Peyer's patch (tissue), 4 donors: ENCODE data around the gene ODF2. TPM values are rescaled to one million over a fixed set of nuclear protein-coding genes. Genes with fewer than 3 reads are reported as not detected.

Experiments used
- DNase-seq, 3 donors: peaks; one replicate each; pipeline ENCODE4 v3.0.0-alpha.2; 2017 to 2019
- H3K27ac ChIP-seq, 4 donors: fragments of 200-600 bp; sonication (generic); one replicate each; pipeline ENCODE4 v1.5.1; 2016 to 2019
- H3K27me3 ChIP-seq, 2 donors: fragments of 200-600 bp; sonication (generic); one replicate each; pipeline ENCODE4 v1.5.1; 2019
- H3K36me3 ChIP-seq, 3 donors: fragments of 200-600 bp; sonication (generic); one replicate each; pipeline ENCODE4 v1.5.1; 2016 to 2019
- H3K4me1 ChIP-seq, 4 donors: fragments of 200-600 bp; sonication (generic); one replicate each; pipeline ENCODE4 v1.5.1; 2016 to 2019
- H3K4me3 ChIP-seq, 4 donors: fragments of 200-600 bp; sonication (generic); 1 replicate in 3 of 4; 2 replicates in 1 of 4; pipeline ENCODE4 v1.5.1; 2016 to 2019; ENCODE audit warnings: mild to moderate bottlenecking in 1 of 4
- H3K9me3 ChIP-seq, 4 donors: fragments of 200-600 bp; sonication (generic); one replicate each; pipeline ENCODE4 v1.5.1; 2016 to 2019; ENCODE audit warnings: mild to moderate bottlenecking in 1 of 4
- POLR2A ChIP-seq, 2 donors: fragments of 450-650 bp; IDR thresholded peaks; one replicate each; pipeline ENCODE4 v1.5.1; 2017; ENCODE audit warnings: antibody characterized with exemption in 2 of 2, mild to moderate bottlenecking in 2 of 2, moderate library complexity in 2 of 2
- total RNA-seq, 4 donors: library from RNA; depleted of rRNA; stranded (reverse); fragments of >200 nt; gene quantifications; one replicate each; pipeline ENCODE4 v1.1.0, GENCODE V29; 2016
- TF ChIP-seq, protein P1 (sequence below), 6 experiments: fragments of 450-650 bp in 4 of 6; fragments of 200-600 bp in 2 of 6; sonication (generic) in 1 of 6; IDR thresholded peaks; one replicate each; pipeline ENCODE4 v1.5.1; 2017 to 2019; ENCODE audit warnings: antibody characterized with exemption in 6 of 6, mild to moderate bottlenecking in 3 of 6, moderate library complexity in 1 of 6

Gene ODF2
- total RNA-seq, 4 donors from 2014 or later = 8.4 to 83.3 (median 25.7) TPM

GRCh38 chr9:128486201-128486600 lies 30.4 kb downstream of the ODF2 start:
- Histone ChIP-seq H3K27me3 (no peaks in the 10 kb centered on the region), H3K27ac (no peak overlapping the region), H3K4me1 (no peaks in the 10 kb centered on the region), H3K4me3 (no peak overlapping the region), H3K9me3 (no peaks in the 10 kb centered on the region), H3K36me3 (peaks cover 0 to 79% (median 0%) of the 10 kb centered on the region in 3 donors)
- DNase-seq = no peak
- no peak for TF ChIP-seq POLR2A (IDR thresholded peaks at IDR 0.05)
- TF ChIP-seq, protein P1, sequence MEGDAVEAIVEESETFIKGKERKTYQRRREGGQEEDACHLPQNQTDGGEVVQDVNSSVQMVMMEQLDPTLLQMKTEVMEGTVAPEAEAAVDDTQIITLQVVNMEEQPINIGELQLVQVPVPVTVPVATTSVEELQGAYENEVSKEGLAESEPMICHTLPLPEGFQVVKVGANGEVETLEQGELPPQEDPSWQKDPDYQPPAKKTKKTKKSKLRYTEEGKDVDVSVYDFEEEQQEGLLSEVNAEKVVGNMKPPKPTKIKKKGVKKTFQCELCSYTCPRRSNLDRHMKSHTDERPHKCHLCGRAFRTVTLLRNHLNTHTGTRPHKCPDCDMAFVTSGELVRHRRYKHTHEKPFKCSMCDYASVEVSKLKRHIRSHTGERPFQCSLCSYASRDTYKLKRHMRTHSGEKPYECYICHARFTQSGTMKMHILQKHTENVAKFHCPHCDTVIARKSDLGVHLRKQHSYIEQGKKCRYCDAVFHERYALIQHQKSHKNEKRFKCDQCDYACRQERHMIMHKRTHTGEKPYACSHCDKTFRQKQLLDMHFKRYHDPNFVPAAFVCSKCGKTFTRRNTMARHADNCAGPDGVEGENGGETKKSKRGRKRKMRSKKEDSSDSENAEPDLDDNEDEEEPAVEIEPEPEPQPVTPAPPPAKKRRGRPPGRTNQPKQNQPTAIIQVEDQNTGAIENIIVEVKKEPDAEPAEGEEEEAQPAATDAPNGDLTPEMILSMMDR (IDR thresholded peaks at IDR 0.05) = no peak

DNA sequence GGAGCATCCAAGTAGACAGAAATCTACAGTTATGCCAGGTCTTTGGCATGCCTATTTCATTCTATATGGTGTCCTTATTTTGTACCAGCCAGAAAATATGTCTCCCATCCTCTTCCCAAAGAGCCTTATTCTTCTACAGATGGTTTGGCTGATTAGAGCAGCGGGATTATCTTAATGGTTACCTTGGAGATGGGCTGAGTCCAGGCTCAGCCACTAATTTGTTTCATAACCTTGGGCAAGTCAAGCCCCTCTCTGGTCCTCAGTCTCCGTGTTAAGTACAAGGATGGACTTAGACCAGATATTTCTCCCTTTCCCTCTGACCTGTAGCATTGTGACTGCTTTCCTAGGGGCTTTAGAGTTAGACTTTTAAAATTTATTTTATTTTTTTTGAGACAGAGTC lies 37.6 kb downstream of the ODF2 start:
- Histone ChIP-seq H3K9me3 (no peaks in the 10 kb centered on the region), H3K27ac (no peak overlapping the region), H3K27me3 (no peaks in the 10 kb centered on the region), H3K4me1 (no peaks in the 10 kb centered on the region), H3K36me3 (peaks cover 0 to 42% (median 0%) of the 10 kb centered on the region in 3 donors), H3K4me3 (no peak overlapping the region)
- DNase-seq = no peak
- TF ChIP-seq POLR2A (IDR thresholded peaks at IDR 0.05) = no peak
- TF ChIP-seq, protein P1 (IDR thresholded peaks at IDR 0.05) = no peak

- Histone ChIP-seq H3K27ac (no peak overlapping the region), H3K36me3 (peaks cover 0 to 46% (median 0%) of the 10 kb centered on the region in 3 donors), H3K9me3 (no peaks in the 10 kb centered on the region), H3K27me3 (no peaks in the 10 kb centered on the region), H3K4me3 (no peak overlapping the region), H3K4me1 (no peaks in the 10 kb centered on the region)
- TF ChIP-seq POLR2A (IDR thresholded peaks at IDR 0.05) = no peak
- peak; percentile 22 to 63 (median 57) for DNase-seq
Measured at GRCh38 chr9:128494108-128494745, 38.4 kb downstream of the ODF2 start.

GRCh38 chr9:128494746-128495129 lies 38.9 kb downstream of the ODF2 start:
- DNase-seq = no peak
- Histone ChIP-seq H3K27me3 (no peaks in the 10 kb centered on the region), H3K4me1 (no peaks in the 10 kb centered on the region), H3K36me3 (peaks cover 0 to 51% (median 0%) of the 10 kb centered on the region in 3 donors), H3K27ac (no peak overlapping the region), H3K4me3 (no peak overlapping the region), H3K9me3 (no peaks in the 10 kb centered on the region)
- TF ChIP-seq, protein P1 (IDR thresholded peaks at IDR 0.05) = no peak
- no peak for TF ChIP-seq POLR2A (IDR thresholded peaks at IDR 0.05)

- no peaks in the 10 kb centered on the region for H3K4me1 ChIP-seq
- H3K27ac ChIP-seq = no peak overlapping the region
- H3K9me3 ChIP-seq = no peaks in the 10 kb centered on the region
- TF ChIP-seq, protein P1 (IDR thresholded peaks at IDR 0.05) = no peak
- TF ChIP-seq POLR2A (IDR thresholded peaks at IDR 0.05) = no peak
- DNase-seq = no peak
- H3K36me3 ChIP-seq = peaks cover 0 to 53% (median 0%) of the 10 kb centered on the region in 3 donors
- no peaks in the 10 kb centered on the region for H3K27me3 ChIP-seq
- no peak overlapping the region for H3K4me3 ChIP-seq
Measured at GRCh38 chr9:128495296-128495695, 39.5 kb downstream of the ODF2 start.

- DNase-seq = no peak
- Histone ChIP-seq H3K9me3 (no peaks in the 10 kb centered on the region), H3K36me3 (peaks cover 0 to 54% (median 0%) of the 10 kb centered on the region in 3 donors), H3K4me3 (no peak overlapping the region), H3K27me3 (no peaks in the 10 kb centered on the region), H3K27ac (no peak overlapping the region), H3K4me1 (no peaks in the 10 kb centered on the region)
- TF ChIP-seq, protein P1 (IDR thresholded peaks at IDR 0.05) = no peak
- TF ChIP-seq POLR2A (IDR thresholded peaks at IDR 0.05) = no peak
Measured at GRCh38 chr9:128495804-128496417, 40.1 kb downstream of the ODF2 start.
